GM23338 (cell line): ENCODE results near the gene PLD2. TPM values are rescaled to one million over a fixed set of nuclear protein-coding genes. Genes with fewer than 3 reads are reported as not detected.
A peak's percentile ranks its signal among the peaks of the same experiment; 100 is the strongest.

ENCODE experiments used
- ATAC-seq: fragments of 200-7000 bp; cut with Tn5 transposase; 3 replicates; pipeline ENCODE4 v1.9.1; 2020
- DNase-seq: peaks from one replicate; pipeline ENCODE4 v3.0.0-alpha.2; 2015; ENCODE audit warnings: low spot score
- H2AFZ ChIP-seq: fragments of 200-600 bp; sonication (generic); 2 replicates; pipeline ENCODE4 v1.8.0; 2016; ENCODE audit warnings: antibody characterized with exemption, mild to moderate bottlenecking, moderate library complexity
- H3F3A ChIP-seq: fragments of 200-600 bp; sonication (generic); replicated peaks from 2 replicates; pipeline ENCODE4 v1.8.0; 2017; ENCODE audit warnings: antibody characterized with exemption, mixed run types, low read depth
- H3K27ac ChIP-seq: fragments of 200-600 bp; sonication (generic); 2 replicates; pipeline ENCODE4 v1.6.1; 2016; ENCODE audit warnings: low read depth
- H3K27me3 ChIP-seq: fragments of 200-600 bp; sonication (generic); 2 replicates; pipeline ENCODE4 v1.8.0; 2016; ENCODE audit warnings: mild to moderate bottlenecking, mixed run types, moderate library complexity; ENCODE audit not compliant: insufficient read depth
- H3K36me3 ChIP-seq: fragments of 200-600 bp; sonication (generic); 2 replicates; pipeline ENCODE4 v1.8.0; 2016; ENCODE audit warnings: mild to moderate bottlenecking; ENCODE audit not compliant: insufficient read depth
- H3K4me1 ChIP-seq: fragments of 200-600 bp; sonication (generic); 2 replicates; pipeline ENCODE4 v1.8.0; 2016; ENCODE audit warnings: mild to moderate bottlenecking, moderate library complexity; ENCODE audit not compliant: insufficient read depth
- H3K4me2 ChIP-seq: fragments of 200-600 bp; sonication (generic); 2 replicates; pipeline ENCODE4 v1.7.1; 2017; ENCODE audit warnings: mixed run types
- H3K4me3 ChIP-seq: fragments of 200-600 bp; sonication (generic); 2 replicates; pipeline ENCODE4 v1.6.1; 2016; ENCODE audit warnings: mixed run types
- H3K79me2 ChIP-seq: fragments of 200-600 bp; sonication (generic); replicated peaks from 2 replicates; pipeline ENCODE4 v1.8.0; 2017; ENCODE audit warnings: mild to moderate bottlenecking; ENCODE audit not compliant: insufficient read depth
- H3K9me2 ChIP-seq: fragments of 200-600 bp; sonication (generic); 2 replicates; pipeline ENCODE4 v1.8.0; 2017; ENCODE audit not compliant: insufficient read depth
- H4K20me1 ChIP-seq: fragments of 200-600 bp; sonication (generic); replicated peaks from 2 replicates; pipeline ENCODE4 v1.8.0; 2017; ENCODE audit warnings: mild to moderate bottlenecking; ENCODE audit not compliant: insufficient read depth
- H3K27ac Mint-ChIP-seq: 2 replicates; pipeline ENCODE4 v1.8.0; 2020; ENCODE audit warnings: inconsistent platforms, mild to moderate bottlenecking, moderate library complexity, mixed read lengths
- H3K27me3 Mint-ChIP-seq: 3 replicates; pipeline ENCODE4 v1.8.0; 2022; ENCODE audit warnings: low read depth, mild to moderate bottlenecking, moderate library complexity, mixed read lengths, inconsistent platforms; ENCODE audit not compliant: insufficient read depth, poor library complexity
- H3K36me3 Mint-ChIP-seq: 3 replicates; pipeline ENCODE4 v1.8.0; 2021; ENCODE audit warnings: low read depth, mild to moderate bottlenecking, inconsistent platforms, moderate library complexity, mixed read lengths
- H3K4me1 Mint-ChIP-seq: 3 replicates; pipeline ENCODE4 v1.8.0; 2020; ENCODE audit warnings: mild to moderate bottlenecking, inconsistent platforms, mixed read lengths
- H3K4me3 Mint-ChIP-seq: 3 replicates; pipeline ENCODE4 v1.8.0; 2021; ENCODE audit warnings: moderate library complexity, mild to moderate bottlenecking, inconsistent platforms, mixed read lengths
- H3K9me3 Mint-ChIP-seq: 3 replicates; pipeline ENCODE4 v1.8.0; 2020; ENCODE audit warnings: moderate library complexity, mild to moderate bottlenecking, inconsistent platforms, mixed read lengths
- EZH2phosphoT487 ChIP-seq: fragments of 200-600 bp; sonication (generic); IDR thresholded peaks from one replicate; pipeline ENCODE4 v1.8.1; 2018; ENCODE audit warnings: antibody characterized with exemption; ENCODE audit not compliant: unreplicated experiment
- JUNB ChIP-seq: IDR thresholded peaks from one replicate; pipeline ENCODE4 v1.6.1; 2016; ENCODE audit warnings: antibody characterized with exemption; ENCODE audit not compliant: unreplicated experiment
- NANOG ChIP-seq: IDR thresholded peaks from 2 replicates; pipeline ENCODE4 v1.6.1; 2016; ENCODE audit warnings: antibody characterized with exemption, borderline replicate concordance
- STAT1 ChIP-seq: IDR thresholded peaks from one replicate; pipeline ENCODE4 v1.6.1; 2016; ENCODE audit warnings: antibody characterized with exemption; ENCODE audit not compliant: unreplicated experiment
- polyA plus RNA-seq: library from polyadenylated mRNA; unstranded; fragments of >200 nt; fragmentation: Nextera tagmentation; extraction: Ambion mirVana; gene quantifications from 2 replicates; pipeline ENCODE4 v1.2.1, GENCODE V29; 2016
- total RNA-seq: library from RNA; depleted of rRNA; stranded (reverse); fragments of >200 nt; shearing (Covaris generic); gene quantifications from 2 replicates; pipeline ENCODE4 v1.2.3, GENCODE V29; 2014
- TF ChIP-seq, protein P1 (sequence below): fragments of 250-450 bp; sonication (Bioruptor Pico); IDR thresholded peaks from 2 replicates; pipeline ENCODE4 v1.5.0; 2020; ENCODE audit warnings: mild to moderate bottlenecking, moderate library complexity
- TF ChIP-seq, protein P2 (sequence below): IDR thresholded peaks from 2 replicates; pipeline ENCODE4 v1.6.1; 2016; ENCODE audit warnings: antibody characterized with exemption

PLD2 gene
- total and polyA plus RNA-seq, 2 experiments from 2014 or later, result 20.2 to 55.9 TPM

DNA sequence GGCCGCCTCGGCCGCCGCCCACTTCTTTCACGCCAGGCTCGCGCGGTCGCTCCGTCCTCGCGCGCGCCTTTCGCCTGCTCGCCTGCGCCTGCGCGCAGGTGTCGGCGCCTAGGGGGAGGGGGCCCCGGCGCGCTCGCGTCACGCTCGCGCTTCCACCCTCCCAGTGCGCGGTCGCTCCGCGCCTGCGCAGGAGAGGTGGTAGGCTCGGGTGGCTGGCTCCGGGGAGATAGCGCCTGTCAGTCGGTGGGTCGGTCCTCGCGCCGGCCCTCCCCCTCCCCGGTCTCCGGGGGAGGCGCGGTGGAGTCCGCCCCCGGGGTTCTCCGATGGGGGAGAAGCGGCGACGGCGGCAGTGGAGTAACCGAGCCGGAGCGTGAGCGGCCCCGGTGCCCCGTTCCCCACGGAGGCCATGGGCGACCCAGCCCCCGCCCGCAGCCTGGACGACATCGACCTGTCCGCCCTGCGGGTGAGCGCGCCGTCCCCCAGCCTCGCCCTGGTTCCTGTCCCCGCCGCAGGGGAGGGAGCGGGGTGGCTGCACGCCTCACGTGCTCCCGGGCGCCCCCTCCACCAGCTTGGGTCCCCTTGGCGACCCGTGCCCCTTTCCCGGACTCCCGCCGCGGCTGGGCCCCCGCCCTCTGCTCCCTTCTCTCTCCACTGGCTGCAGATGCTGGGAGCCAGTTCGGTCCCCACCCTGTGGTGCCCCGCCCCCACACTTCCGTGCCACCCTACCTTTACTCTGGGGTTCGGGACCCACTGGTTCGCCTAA, 26.4 kb downstream of the PLD2 start, which contains the start of gene MINK1 (continued):
- TF ChIP-seq, protein P1, sequence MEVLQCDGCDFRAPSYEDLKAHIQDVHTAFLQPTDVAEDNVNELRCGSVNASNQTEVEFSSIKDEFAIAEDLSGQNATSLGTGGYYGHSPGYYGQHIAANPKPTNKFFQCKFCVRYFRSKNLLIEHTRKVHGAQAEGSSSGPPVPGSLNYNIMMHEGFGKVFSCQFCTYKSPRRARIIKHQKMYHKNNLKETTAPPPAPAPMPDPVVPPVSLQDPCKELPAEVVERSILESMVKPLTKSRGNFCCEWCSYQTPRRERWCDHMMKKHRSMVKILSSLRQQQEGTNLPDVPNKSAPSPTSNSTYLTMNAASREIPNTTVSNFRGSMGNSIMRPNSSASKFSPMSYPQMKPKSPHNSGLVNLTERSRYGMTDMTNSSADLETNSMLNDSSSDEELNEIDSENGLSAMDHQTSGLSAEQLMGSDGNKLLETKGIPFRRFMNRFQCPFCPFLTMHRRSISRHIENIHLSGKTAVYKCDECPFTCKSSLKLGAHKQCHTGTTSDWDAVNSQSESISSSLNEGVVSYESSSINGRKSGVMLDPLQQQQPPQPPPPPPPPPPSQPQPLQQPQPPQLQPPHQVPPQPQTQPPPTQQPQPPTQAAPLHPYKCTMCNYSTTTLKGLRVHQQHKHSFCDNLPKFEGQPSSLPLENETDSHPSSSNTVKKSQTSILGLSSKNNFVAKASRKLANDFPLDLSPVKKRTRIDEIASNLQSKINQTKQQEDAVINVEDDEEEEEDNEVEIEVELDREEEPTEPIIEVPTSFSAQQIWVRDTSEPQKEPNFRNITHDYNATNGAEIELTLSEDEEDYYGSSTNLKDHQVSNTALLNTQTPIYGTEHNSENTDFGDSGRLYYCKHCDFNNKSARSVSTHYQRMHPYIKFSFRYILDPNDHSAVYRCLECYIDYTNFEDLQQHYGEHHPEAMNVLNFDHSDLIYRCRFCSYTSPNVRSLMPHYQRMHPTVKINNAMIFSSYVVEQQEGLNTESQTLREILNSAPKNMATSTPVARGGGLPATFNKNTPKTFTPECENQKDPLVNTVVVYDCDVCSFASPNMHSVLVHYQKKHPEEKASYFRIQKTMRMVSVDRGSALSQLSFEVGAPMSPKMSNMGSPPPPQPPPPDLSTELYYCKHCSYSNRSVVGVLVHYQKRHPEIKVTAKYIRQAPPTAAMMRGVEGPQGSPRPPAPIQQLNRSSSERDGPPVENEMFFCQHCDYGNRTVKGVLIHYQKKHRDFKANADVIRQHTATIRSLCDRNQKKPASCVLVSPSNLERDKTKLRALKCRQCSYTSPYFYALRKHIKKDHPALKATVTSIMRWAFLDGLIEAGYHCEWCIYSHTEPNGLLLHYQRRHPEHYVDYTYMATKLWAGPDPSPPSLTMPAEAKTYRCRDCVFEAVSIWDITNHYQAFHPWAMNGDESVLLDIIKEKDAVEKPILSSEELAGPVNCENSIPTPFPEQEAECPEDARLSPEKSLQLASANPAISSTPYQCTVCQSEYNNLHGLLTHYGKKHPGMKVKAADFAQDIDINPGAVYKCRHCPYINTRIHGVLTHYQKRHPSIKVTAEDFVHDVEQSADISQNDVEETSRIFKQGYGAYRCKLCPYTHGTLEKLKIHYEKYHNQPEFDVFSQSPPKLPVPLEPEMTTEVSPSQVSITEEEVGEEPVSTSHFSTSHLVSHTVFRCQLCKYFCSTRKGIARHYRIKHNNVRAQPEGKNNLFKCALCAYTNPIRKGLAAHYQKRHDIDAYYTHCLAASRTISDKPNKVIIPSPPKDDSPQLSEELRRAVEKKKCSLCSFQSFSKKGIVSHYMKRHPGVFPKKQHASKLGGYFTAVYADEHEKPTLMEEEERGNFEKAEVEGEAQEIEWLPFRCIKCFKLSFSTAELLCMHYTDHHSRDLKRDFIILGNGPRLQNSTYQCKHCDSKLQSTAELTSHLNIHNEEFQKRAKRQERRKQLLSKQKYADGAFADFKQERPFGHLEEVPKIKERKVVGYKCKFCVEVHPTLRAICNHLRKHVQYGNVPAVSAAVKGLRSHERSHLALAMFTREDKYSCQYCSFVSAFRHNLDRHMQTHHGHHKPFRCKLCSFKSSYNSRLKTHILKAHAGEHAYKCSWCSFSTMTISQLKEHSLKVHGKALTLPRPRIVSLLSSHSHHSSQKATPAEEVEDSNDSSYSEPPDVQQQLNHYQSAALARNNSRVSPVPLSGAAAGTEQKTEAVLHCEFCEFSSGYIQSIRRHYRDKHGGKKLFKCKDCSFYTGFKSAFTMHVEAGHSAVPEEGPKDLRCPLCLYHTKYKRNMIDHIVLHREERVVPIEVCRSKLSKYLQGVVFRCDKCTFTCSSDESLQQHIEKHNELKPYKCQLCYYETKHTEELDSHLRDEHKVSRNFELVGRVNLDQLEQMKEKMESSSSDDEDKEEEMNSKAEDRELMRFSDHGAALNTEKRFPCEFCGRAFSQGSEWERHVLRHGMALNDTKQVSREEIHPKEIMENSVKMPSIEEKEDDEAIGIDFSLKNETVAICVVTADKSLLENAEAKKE (CRISPR knock-in tag), result no peak
- no peak for TF ChIP-seq STAT1
- TF ChIP-seq, protein P2, sequence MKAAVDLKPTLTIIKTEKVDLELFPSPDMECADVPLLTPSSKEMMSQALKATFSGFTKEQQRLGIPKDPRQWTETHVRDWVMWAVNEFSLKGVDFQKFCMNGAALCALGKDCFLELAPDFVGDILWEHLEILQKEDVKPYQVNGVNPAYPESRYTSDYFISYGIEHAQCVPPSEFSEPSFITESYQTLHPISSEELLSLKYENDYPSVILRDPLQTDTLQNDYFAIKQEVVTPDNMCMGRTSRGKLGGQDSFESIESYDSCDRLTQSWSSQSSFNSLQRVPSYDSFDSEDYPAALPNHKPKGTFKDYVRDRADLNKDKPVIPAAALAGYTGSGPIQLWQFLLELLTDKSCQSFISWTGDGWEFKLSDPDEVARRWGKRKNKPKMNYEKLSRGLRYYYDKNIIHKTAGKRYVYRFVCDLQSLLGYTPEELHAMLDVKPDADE, result no peak
- no peak for TF ChIP-seq EZH2phosphoT487

DNA sequence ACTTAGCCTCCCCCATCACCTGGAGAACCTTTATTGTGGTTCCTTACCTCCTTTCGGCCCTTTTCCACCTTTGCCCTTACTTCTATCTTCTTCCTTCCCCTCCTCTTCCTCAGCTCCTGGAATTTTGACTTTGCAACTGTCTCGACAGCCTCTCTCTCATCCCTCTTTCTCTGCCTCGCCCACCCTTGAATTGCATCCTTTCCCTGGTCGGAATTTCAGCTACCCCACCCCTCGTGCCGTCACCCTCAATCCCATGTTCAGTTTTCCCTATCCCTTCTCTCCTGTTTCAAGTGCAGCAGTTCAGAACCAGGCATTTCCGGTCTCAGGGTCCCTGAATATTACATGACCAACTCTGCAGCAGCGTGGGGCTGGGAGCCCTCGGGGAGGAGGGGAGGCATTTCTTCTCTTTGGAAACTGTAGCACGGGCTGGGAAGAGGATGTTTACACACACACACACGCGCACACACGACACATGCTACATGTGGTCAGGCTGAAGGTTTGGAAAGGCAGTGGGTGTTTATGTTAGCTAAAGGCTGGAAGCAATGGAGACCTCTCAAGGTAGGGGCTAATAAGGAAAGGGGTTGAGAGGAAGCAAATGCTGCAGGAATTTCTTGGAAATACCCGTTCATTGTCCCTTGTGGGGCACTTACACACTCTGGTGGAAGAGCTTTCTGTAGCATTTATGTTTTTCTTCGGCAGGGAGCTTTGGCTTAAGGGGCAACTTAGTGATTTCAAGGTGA, 27.2 kb downstream of the PLD2 start:
- Mint-ChIP-seq H3K27me3 (peaks cover 5% of the 10 kb centered on the region), H3K36me3 (no peaks in the 10 kb centered on the region; the same call in 2 of the 3 replicates), H3K9me3 (no peaks in the 10 kb centered on the region; the same call in 2 of the 3 replicates), H3K4me3 (peak overlapping the region; percentile 86), H3K27ac (peak overlapping the region; percentile 77), H3K4me1 (peaks cover 21% of the 10 kb centered on the region)
- peak; percentile 43 for DNase-seq
- Histone ChIP-seq H2AFZ (peak overlapping the region; percentile 81), H4K20me1 (peaks cover 9% of the 10 kb centered on the region), H3K4me2 (peak overlapping the region; percentile 99), H3K36me3 (no peaks in the 10 kb centered on the region), H3K27ac (peak overlapping the region; percentile 69; the same call in 1 of the 2 replicates), H3K4me3 (peak overlapping the region; percentile 88), H3K79me2 (peaks cover 51% of the 10 kb centered on the region), H3K9me2 (no peaks in the 10 kb centered on the region), H3K4me1 (peaks cover 11% of the 10 kb centered on the region), H3F3A (peaks cover 8% of the 10 kb centered on the region), H3K27me3 (no peaks in the 10 kb centered on the region)
- TF ChIP-seq, protein P2, result no peak
- TF ChIP-seq NANOG (no peak), JUNB (no peak)
- ATAC-seq, result peak; percentile 10
